Stomach smooth muscle (tissue), 2 donors: Measurements from ENCODE around the gene ASB13.

Source experiments
- H3K27ac ChIP-seq: one replicate; pipeline ENCODE4 v1.7.0; 2013; ENCODE audit warnings: mild to moderate bottlenecking, low read length, inconsistent platforms
- H3K27me3 ChIP-seq, 2 donors: one replicate each; pipeline ENCODE4 v1.7.0; 2013; ENCODE audit warnings: low read length in 2 of 2; ENCODE audit not compliant: insufficient read depth in 2 of 2, control insufficient read depth in 1 of 2
- H3K36me3 ChIP-seq, 2 donors: one replicate each; pipeline ENCODE4 v1.7.0; 2013; ENCODE audit warnings: low read length in 2 of 2; ENCODE audit not compliant: control insufficient read depth in 2 of 2, insufficient read depth in 2 of 2
- H3K4me1 ChIP-seq: one replicate; pipeline ENCODE4 v1.7.0; 2013; ENCODE audit warnings: low read length; ENCODE audit not compliant: control insufficient read depth, insufficient read depth
- H3K4me3 ChIP-seq, 2 donors: one replicate each; pipeline ENCODE4 v1.7.0; 2013; ENCODE audit warnings: low read length in 2 of 2
- H3K9ac ChIP-seq, 2 donors: one replicate each; pipeline ENCODE4 v1.7.0; 2013; ENCODE audit warnings: low read length in 2 of 2, mild to moderate bottlenecking in 1 of 2
- H3K9me3 ChIP-seq, 2 donors: one replicate each; pipeline ENCODE4 v1.7.0; 2013; ENCODE audit warnings: low read length in 2 of 2; ENCODE audit not compliant: control insufficient read depth in 2 of 2
- donor health status: healthy.
- donor health status: Pancreatic carcinoma.

ASB13 gene

GRCh38 chr10:5669604-5670003 lies 3.2 kb upstream of the ASB13 start:
- Histone ChIP-seq H3K9me3 (peaks cover 0 to 2% of the 10 kb centered on the region in 2 donors), H3K27me3 (no peaks in the 10 kb centered on the region), H3K4me3 (no peak overlapping the region), H3K9ac (no peak overlapping the region), H3K36me3 (no peaks in the 10 kb centered on the region), H3K4me1 (peaks cover 14% of the 10 kb centered on the region), H3K27ac (no peak overlapping the region)

- Histone ChIP-seq H3K27ac (no peak overlapping the region), H3K36me3 (no peaks in the 10 kb centered on the region), H3K27me3 (no peaks in the 10 kb centered on the region), H3K4me1 (peaks cover 19% of the 10 kb centered on the region), H3K4me3 (no peak overlapping the region), H3K9ac (no peak overlapping the region), H3K9me3 (peaks cover 0 to 2% of the 10 kb centered on the region in 2 donors)
Measured at GRCh38 chr10:5668429-5668828, 2.0 kb upstream of the ASB13 start.

- Histone ChIP-seq H3K27ac (no peak overlapping the region), H3K9me3 (no peaks in the 10 kb centered on the region), H3K4me3 (peak overlapping the region; percentile 76 to 90), H3K9ac (peak overlapping the region in 1 of 2 donors; percentile 55), H3K27me3 (no peaks in the 10 kb centered on the region), H3K36me3 (no peaks in the 10 kb centered on the region), H3K4me1 (peaks cover 19% of the 10 kb centered on the region)
Measured at GRCh38 chr10:5666841-5667630, 641 bp upstream of the ASB13 start.

- Histone ChIP-seq H3K4me3 (peak overlapping the region; percentile 70 to 90), H3K4me1 (peaks cover 19% of the 10 kb centered on the region), H3K36me3 (no peaks in the 10 kb centered on the region), H3K27ac (peak overlapping the region; percentile 37), H3K27me3 (no peaks in the 10 kb centered on the region), H3K9me3 (no peaks in the 10 kb centered on the region), H3K9ac (peak overlapping the region; percentile 69)
Measured at GRCh38 chr10:5665373-5666007, 905 bp downstream of the ASB13 start.

- Histone ChIP-seq H3K4me3 (no peak overlapping the region), H3K9me3 (no peaks in the 10 kb centered on the region), H3K36me3 (no peaks in the 10 kb centered on the region), H3K4me1 (peaks cover 23% of the 10 kb centered on the region), H3K27ac (no peak overlapping the region), H3K9ac (no peak overlapping the region), H3K27me3 (no peaks in the 10 kb centered on the region)
Measured at GRCh38 chr10:5663692-5664427, 2.5 kb downstream of the ASB13 start.

- Histone ChIP-seq H3K36me3 (no peaks in the 10 kb centered on the region), H3K9ac (no peak overlapping the region), H3K9me3 (no peaks in the 10 kb centered on the region), H3K27me3 (no peaks in the 10 kb centered on the region), H3K4me1 (peaks cover 23% of the 10 kb centered on the region), H3K4me3 (no peak overlapping the region), H3K27ac (no peak overlapping the region)
Measured at GRCh38 chr10:5662708-5663579, 3.5 kb downstream of the ASB13 start.

GRCh38 chr10:5661043-5661442 lies 5.4 kb downstream of the ASB13 start:
- Histone ChIP-seq H3K27ac (no peak overlapping the region), H3K9me3 (no peaks in the 10 kb centered on the region), H3K27me3 (no peaks in the 10 kb centered on the region), H3K9ac (no peak overlapping the region), H3K4me3 (no peak overlapping the region), H3K4me1 (peaks cover 15% of the 10 kb centered on the region), H3K36me3 (no peaks in the 10 kb centered on the region)

GRCh38 chr10:5659702-5660528 lies 6.5 kb downstream of the ASB13 start:
- Histone ChIP-seq H3K4me3 (no peak overlapping the region), H3K4me1 (peaks cover 8% of the 10 kb centered on the region), H3K27ac (no peak overlapping the region), H3K27me3 (no peaks in the 10 kb centered on the region), H3K9ac (no peak overlapping the region), H3K36me3 (no peaks in the 10 kb centered on the region), H3K9me3 (no peaks in the 10 kb centered on the region)

- Histone ChIP-seq H3K36me3 (peaks cover 0 to 2% of the 10 kb centered on the region in 2 donors), H3K9ac (no peak overlapping the region), H3K4me3 (no peak overlapping the region), H3K9me3 (no peaks in the 10 kb centered on the region), H3K27ac (no peak overlapping the region), H3K4me1 (peaks cover 8% of the 10 kb centered on the region), H3K27me3 (no peaks in the 10 kb centered on the region)
Measured at GRCh38 chr10:5658871-5659618, 7.3 kb downstream of the ASB13 start.
